GM18526 (cell line): ENCODE data around the gene ZFP92.

Source experiments
- POLR2A ChIP-seq: IDR thresholded peaks from 3 replicates; pipeline ENCODE4 v1.6.1; 2011; ENCODE audit not compliant: insufficient read length; ENCODE audit errors: extremely low read depth

ZFP92 gene

DNA sequence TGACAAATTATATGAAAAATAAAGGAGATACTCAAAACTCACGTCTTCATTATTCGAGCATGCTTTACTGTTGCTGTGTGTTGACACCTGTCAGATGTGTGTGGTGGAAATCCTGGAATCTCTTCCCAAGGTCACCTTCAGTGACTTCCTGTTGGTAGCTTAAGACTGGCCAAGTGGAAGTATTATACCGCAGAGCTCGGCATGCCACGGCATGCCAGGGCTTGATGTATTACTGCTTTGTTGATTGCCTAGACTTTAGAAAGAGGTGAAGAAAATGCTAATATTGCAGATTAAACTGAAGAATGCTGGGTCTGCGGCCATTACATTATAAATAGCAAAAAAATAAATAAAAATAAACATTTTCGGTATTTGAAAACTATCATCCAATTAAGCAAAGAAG, 30.0 kb downstream of the ZFP92 start:
- TF ChIP-seq POLR2A, result no peak

DNA sequence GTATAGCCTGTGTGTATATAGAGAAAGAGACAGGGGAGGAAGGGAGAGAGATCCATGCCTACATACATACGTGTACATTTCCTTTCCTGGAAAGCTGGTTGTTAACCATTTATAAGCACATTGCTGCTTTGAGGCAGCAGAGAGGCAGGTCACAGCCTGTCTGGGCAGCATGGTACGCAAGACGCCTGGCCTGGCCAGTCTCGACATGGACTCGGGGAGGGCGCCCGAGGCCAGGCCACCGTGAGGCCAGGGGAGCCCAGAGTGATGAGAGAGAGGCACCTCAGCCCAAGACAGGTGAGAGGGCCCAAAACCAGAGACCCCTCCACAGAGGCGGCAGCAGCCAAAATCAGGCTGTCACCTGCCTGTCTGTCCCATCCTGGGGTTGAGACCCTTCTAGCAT, 30.7 kb downstream of the ZFP92 start:
- no peak for TF ChIP-seq POLR2A

DNA sequence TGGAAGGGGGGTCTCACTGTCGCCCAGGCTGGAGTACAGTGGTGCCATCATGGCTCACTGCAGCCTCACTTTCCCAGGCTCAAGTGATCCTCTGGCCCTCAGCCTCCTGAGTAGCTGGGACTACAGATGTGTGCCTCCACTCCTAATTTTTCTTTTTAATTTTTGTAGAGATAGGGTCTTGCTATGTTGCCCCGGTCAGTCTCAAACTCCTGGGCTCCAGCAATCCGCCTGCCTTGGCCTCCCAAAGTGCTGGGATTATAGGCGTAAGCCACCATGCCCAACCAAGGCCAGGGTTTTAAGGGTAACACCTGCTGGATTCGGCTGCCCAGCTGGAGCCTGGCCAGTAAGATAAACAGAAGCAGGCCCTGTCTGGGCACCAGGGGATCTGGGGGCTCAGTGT, 31.2 kb downstream of the ZFP92 start:
- no peak for TF ChIP-seq POLR2A

DNA sequence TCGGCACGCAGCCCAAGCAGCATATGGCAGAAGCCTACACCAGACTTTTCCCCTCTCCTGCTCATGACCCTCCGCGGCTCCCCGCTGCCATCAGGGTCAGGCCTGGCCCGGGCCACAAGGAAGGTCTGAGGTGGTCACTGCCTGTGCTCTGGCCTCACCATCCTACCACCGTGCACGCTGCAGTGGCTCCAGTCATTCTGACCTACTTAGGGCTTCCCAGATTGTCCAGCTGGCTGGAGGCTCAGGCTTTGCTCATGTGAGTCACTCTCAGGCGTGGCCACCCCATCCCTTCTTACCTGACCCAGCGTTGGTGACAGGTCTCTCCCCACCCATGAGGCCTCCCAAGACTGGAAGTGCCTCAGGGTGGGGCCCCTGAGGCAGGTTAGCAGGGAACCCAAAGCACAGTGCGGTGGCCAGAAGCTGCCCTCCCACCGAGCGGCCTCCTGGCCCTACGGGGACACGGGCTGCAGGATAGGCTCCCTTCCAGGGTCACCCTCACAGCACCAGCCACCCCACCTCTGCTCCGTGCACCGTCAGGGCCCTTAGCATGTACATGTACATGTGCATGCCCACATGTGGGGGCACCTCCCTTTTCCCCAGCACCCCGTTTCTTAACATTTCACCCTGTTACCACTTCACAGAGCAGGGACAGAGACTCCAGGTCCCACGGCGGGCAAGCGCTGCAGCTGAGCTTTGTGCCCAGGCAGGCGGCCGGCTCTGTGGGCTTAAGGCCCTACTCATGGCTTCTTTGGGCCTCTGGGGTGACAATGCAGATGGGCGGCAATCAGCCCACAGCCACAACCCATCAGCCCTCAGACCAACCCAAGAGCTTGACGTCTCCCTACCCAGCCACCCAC, 32.4 kb downstream of the ZFP92 start:
- TF ChIP-seq POLR2A, result no peak

DNA sequence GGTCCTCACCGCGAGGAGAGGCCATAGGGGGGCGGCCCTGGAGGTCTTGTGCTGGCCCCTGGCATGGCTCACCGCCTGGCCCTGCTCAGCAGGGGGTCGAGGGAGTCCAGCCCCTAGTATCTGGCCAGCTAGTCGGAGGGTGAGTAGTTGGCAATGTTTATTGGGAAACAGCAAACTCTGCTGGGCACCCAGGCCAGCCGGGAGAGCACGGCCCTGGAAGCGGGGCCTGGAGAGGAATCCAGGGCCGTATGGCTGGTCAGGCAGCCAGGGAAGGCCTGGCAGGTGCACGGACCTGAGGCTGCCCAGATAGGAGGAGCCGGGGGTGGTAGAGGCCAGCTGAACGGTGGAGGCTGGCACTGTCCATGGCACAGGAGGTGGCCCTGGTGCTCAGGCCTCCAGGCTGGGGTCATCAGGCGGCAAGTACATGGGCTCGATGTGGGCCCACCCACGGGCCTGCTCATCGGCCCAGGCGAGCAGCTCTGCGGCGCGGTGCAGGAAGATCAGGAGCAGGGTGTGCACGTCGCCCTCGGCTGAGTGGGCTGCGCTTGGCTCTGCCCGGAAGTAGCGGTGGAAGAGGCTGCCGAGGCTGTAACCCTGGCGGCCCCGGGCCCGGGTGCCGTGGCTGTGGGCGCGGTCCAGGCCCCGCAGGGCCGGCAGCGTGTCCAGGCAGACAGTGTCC, 33.2 kb downstream of the ZFP92 start:
- TF ChIP-seq POLR2A, result no peak

DNA sequence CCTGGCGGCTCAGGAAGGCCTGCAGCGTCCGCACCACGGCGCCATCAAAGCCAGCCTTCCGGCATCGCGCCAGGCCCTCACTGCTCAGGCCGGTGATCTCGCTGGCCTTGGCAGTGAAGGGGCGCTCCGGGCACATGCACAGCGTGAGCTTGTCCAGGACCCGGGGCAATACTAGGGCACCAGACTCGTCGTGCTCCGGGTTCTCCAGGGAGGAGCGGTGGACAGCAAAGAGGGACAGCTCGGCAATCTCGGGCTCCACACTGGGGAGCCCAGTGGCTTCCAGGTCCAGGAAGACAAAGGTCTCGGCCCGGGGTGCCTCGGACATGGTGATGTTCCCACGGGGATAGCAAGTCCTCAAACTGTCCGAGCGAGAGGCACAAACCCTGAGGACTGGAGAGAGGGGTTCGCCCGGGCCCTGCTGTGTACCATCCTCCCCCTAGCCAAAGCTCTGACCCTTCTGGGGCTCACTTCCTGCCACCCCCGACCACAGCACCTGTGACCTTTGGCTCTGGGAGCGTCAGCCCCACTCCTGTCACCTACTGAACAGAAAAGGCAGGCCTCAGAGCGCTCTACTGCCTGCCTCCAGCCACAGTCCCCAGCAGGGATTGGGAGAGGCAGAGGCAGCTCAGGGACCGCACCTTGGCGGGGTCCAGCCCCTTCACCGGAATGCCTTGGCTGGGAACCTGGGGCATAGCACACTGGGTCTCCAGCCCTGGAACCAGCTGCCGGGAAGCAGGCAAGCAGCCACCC, 34.0 kb downstream of the ZFP92 start:
- TF ChIP-seq POLR2A, result no peak

DNA sequence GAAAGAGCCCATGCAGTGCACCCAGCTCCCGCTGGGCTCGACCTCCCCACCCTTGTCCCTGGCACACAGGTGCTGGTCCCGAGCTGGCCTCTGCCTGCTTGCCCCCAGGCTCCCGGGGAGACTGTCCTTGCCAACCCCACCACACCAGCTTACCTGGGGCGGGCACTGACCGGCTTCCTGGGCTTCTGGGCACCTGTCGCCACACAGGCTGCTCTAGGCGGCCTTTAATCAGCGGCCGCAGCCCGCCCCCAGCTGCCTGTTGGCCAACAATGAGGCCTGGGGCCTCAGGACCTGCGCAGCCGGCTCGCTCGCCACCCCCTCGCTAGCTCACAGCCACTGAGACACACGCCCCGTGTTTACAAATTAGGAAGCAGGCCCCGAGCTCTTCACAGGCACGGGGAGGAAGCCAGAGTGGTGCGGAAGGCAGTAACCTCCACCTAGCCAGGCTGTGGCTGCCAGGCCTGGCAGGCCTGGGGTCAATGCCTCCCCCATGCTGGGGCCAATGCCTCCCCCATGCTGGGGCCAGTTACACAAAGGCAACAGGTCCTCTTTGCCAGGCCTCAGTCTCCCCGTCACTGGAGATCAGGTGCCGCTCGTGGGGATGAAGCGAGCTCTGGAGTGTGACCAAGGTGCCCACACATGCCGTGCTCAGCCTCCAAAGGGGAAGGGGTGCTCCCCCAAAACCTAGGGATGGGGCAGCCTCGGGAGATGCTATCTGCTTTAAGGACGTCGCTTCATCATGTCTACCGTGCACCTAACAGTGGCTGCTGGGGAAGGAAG, 34.8 kb downstream of the ZFP92 start, which contains the start of gene TREX2:
Gene TREX2, minus strand, starts transcription at position 201 of the 780 bp plus-strand sequence. CDS start 626 bp downstream, outside the sequence.
- no peak for TF ChIP-seq POLR2A

DNA sequence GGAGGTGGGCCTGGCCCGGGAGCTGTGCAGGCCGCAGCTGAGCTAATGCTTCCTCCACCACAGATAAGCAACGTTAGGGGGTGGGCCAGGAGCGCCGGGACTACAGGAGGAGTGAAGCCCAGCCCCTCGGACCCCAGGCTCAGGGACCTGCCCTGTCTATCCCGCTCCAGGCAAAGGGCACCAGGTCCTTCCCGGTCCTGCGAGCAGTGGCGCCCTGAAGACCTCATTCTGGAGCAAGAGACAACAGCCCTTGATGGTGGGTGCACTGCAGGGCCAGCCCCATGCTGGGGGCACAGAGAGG, 35.3 kb downstream of the ZFP92 start:
- no peak for TF ChIP-seq POLR2A

DNA sequence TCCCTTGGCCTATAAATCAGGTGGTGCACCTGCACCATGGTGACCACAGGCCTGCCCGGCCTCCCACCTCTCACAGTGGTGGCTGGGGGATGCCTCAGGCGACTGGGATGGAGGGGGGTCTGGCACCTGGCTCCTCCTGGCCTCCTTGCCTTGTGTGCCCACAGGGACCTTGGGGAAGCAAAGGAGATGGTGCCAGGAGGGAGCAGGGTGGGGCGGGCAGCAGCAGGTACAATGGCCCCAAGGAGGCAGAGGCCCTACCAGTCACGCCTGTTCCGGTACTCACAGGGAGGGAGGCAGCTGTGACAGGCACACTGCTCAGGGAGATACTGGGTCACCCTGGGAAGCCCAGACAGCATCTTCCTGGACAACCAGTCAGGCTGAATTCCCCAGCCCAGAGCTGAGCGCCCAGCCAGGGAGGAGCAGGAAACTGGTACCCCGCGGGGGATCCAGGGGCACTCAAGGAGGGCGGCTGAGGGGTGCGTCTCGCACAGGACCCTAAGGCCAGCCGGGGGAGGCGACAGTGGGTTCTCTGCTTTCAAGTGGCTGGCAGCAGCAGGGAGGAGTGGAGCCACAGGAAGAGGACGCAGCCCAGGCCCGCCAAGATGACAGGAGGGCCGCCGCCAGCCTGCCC, 35.8 kb downstream of the ZFP92 start:
- TF ChIP-seq POLR2A, result no peak

DNA sequence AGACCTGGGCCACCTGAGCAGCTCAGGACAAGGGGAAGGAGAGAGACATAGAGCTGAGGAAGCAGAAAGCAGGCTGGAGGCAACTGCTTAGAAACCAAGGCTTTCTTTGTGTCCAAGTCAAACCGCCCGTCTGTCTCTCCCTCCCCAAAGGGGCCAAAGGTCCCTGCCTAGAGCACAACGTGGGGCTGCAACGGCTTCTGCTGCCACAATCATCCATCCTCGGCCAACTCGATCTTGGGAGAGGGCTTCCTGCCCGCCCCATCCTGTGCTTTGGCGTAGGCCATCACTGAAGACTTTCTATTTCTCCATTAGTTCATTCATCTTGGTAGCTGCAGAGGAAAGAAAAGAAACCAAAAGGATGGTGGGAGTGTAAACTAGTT, 36.3 kb downstream of the ZFP92 start:
- TF ChIP-seq POLR2A, result no peak

DNA sequence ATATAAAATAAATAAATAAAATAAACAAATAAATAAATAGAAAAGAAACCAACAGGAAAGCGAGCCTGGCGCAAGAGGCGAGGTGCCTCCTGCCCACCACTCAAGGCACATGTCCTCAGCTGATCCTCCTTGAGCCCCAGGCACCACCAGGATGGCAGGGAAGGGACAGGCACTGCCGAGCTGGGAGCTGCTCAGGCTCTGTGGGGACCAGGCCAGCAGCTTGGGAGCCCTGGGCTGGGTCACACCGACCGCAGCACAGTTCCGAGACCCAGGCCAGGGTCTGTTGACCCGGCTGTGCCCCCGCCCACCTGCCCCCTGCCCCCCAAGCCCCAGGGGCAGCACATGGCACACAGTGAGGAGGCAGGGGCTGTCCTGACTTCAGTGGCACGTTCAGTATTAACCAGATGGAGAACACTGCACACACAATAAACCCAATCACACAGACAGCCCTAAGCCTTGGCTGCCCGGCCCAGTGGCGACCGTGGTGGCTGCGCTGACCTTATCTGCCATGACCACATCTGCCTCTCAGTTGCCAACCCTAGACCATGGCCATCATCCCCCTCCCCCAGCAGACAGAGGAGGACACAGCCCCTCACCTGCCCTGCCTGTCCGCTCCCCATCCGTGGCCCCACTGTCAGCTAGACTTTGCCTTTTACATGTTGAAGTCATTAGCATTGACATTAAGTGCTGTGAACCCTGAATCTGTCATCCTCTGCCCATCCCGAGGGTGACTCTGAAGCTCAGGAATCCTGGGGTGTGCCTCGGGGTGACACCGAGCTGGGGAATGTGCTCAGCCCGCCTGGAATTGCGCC, 37.5 kb downstream of the ZFP92 start:
- TF ChIP-seq POLR2A, result no peak

DNA sequence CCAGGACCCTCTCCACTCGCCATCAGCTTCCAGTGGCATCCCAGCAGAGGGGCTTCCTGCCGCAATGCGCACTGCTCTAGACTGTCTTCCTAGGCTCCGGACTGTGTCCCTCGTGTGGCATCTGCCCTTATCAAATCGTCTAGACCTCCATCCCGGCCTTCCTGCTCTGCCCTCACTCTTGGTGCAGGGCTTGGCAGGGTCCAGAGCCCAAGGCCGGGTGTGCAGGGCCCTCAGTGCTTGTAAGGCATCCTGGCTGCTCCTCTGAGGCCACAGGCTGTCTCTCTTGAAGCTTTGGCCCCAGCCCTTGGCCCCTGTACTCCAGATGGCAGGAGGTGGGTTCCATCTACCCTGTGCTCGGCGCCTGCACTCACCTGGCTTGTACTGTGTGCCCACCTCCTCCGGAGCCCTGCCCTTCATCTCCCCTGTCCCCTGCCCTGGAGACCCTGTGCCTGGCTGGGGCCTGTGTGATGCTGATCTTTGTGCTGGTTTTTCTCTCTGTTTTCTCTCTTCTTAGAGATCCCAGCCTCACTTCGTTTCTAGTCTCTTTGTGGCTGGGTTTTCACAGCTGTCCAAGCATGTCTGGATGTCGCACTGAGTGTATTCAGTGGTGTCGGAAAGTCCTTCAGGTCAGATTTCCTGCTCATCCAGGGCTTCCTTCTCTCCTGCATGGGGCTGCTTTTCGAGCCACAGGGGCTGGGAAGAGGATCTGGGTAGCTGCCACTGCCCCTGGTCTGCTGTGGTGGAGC, 38.3 kb downstream of the ZFP92 start:
- TF ChIP-seq POLR2A, result no peak
